HepG2 (cell line): ENCODE results near the gene VWC2L. TPM values are rescaled to one million over a fixed set of nuclear protein-coding genes. Genes with fewer than 3 reads are reported as not detected.

Source experiments
- ATAC-seq: fragments of 200-7000 bp; cut with Tn5 transposase; 3 replicates; pipeline ENCODE4 v1.9.1; 2020; ENCODE audit warnings: mild to moderate bottlenecking, moderate library complexity
- BruUV-seq: library from RNA; stranded (reverse); fragments of 400-500 nt; replicated peaks from 2 replicates; lab custom pipeline; 2021; lab: Mats Ljungman, UMichigan
- CTCF ChIA-PET: fragments of 300-600 bp; formaldehyde crosslinking; extraction: SDS; loops from one replicate; lab custom pipeline; 2021; ENCODE audit warnings: low total read pairs, inconsistent platforms, low intra/inter-chr PET ratio; lab: Yijun Ruan, JAX
- POLR2A ChIA-PET: fragments of 350-600 bp; sonication (Branson Sonifier 250); formaldehyde crosslinking; loops from one replicate; lab custom pipeline; 2020; ENCODE audit warnings: antibody characterized with exemption, inconsistent platforms; lab: Yijun Ruan, JAX
- DNase-seq: peaks from one replicate; pipeline ENCODE4 v3.0.0-alpha.2; 2015; ENCODE audit warnings: low spot score
- FAIRE-seq: peaks from 3 replicates; lab custom pipeline; 2011; peaks lifted over from hg19 to GRCh38; lab: Jason Lieb, UNC
- H2AFZ ChIP-seq: one replicate; pipeline ENCODE4 v1.6.1; 2011; ENCODE audit warnings: low read length, inconsistent platforms
- H3K27ac ChIP-seq: fragments of 300-600 bp; 3 replicates; pipeline ENCODE4 v1.8.0; 2011; ENCODE audit warnings: mixed run types, mild to moderate bottlenecking, mixed read lengths, low read length, inconsistent platforms; ENCODE audit not compliant: insufficient read depth; ENCODE audit errors: extremely low read length
- H3K27me3 ChIP-seq, 2 experiments: fragments of 200-600 bp in 1 of 2; 2 replicates in 1 of 2; 3 replicates in 1 of 2; pipeline versions ENCODE4 v1.6.0 to v1.8.0; 2011; ENCODE audit warnings: low read length in 2 of 2, mild to moderate bottlenecking in 2 of 2, moderate library complexity in 2 of 2, inconsistent platforms in 1 of 2; ENCODE audit not compliant: insufficient read depth in 2 of 2, control insufficient read depth in 1 of 2
- H3K36me3 ChIP-seq, 2 experiments: fragments of 200-600 bp in 1 of 2; replicated peaks in 1 of 2; 2 replicates in 1 of 2; 3 replicates in 1 of 2; pipeline versions ENCODE4 v1.5.1 to v1.8.0; 2011; ENCODE audit warnings: low read length in 2 of 2, inconsistent platforms in 1 of 2; ENCODE audit not compliant: insufficient read depth in 2 of 2, control insufficient read depth in 1 of 2
- H3K4me1 ChIP-seq: 2 replicates; pipeline ENCODE4 v1.5.1; 2012; ENCODE audit warnings: low read length, inconsistent platforms; ENCODE audit not compliant: insufficient read depth
- H3K4me2 ChIP-seq: 2 replicates; pipeline ENCODE4 v1.6.0; 2011; ENCODE audit warnings: low read depth, low read length, inconsistent platforms
- H3K4me3 ChIP-seq, 3 experiments: fragments of 200-600 bp in 1 of 3; sonication (generic), shearing (Covaris generic) in 1 of 3; replicated peaks in 1 of 3; 2 replicates each; pipeline ENCODE4 v1.5.1; 2011 to 2016; ENCODE audit warnings: low read length in 3 of 3, inconsistent platforms in 2 of 3, low read depth in 2 of 3, mild to moderate bottlenecking in 2 of 3, control low read depth in 1 of 3, mixed read lengths in 1 of 3; ENCODE audit not compliant: insufficient read depth in 1 of 3
- H3K79me2 ChIP-seq: one replicate; pipeline ENCODE4 v1.6.1; 2011; ENCODE audit warnings: low read length, inconsistent platforms; ENCODE audit not compliant: insufficient read depth
- H3K9ac ChIP-seq: 2 replicates; pipeline ENCODE4 v1.6.0; 2011; ENCODE audit warnings: mild to moderate bottlenecking, low read depth, low read length, inconsistent platforms; ENCODE audit not compliant: insufficient read depth
- H3K9me3 ChIP-seq: 2 replicates; pipeline ENCODE4 v1.5.1; 2012; ENCODE audit warnings: mild to moderate bottlenecking, low read length
- H4K20me1 ChIP-seq: 2 replicates; pipeline ENCODE4 v1.6.0; 2011; ENCODE audit warnings: inconsistent platforms, mild to moderate bottlenecking, low read length, moderate library complexity; ENCODE audit not compliant: insufficient read depth
- CREBL2 ChIP-seq: sonication (generic); formaldehyde crosslinking; IDR thresholded peaks from 2 replicates; pipeline ENCODE4 v1.8.1; 2023; ENCODE audit warnings: missing genetic modification reagents, mild to moderate bottlenecking, borderline replicate concordance
- KDM6A ChIP-seq: IDR thresholded peaks from 2 replicates; pipeline ENCODE4 v1.6.1; 2016; ENCODE audit warnings: low read depth
- MTF2 ChIP-seq: sonication (generic); formaldehyde crosslinking; IDR thresholded peaks from 2 replicates; pipeline ENCODE4 v1.5.0; 2020; ENCODE audit warnings: missing genetic modification reagents, borderline replicate concordance
- NCOA2 ChIP-seq: sonication (generic); formaldehyde crosslinking; IDR thresholded peaks from 2 replicates; pipeline ENCODE4 v1.8.0; 2022; ENCODE audit warnings: inconsistent platforms
- SOX6 ChIP-seq, 2 experiments: fragments of 450-650 bp in 1 of 2; sonication (generic) in 1 of 2; formaldehyde crosslinking in 1 of 2; IDR thresholded peaks; 2 replicates each; pipeline versions ENCODE4 v1.4.0 to v1.6.1; 2017 to 2020; ENCODE audit warnings: antibody characterized with exemption in 1 of 2, mild to moderate bottlenecking in 1 of 2, missing genetic modification reagents in 1 of 2
- THAP7 ChIP-seq: sonication (generic); formaldehyde crosslinking; IDR thresholded peaks from 2 replicates; pipeline ENCODE4 v1.8.1; 2023; ENCODE audit warnings: mild to moderate bottlenecking, missing genetic modification reagents
- USF2 ChIP-seq, 2 experiments: sonication (generic) in 1 of 2; formaldehyde crosslinking in 1 of 2; IDR thresholded peaks; 2 replicates each; pipeline versions ENCODE4 v1.5.1 to v1.6.1; 2011 to 2020; ENCODE audit warnings: borderline replicate concordance in 1 of 2, low read depth in 1 of 2, low read length in 1 of 2, mild to moderate bottlenecking in 1 of 2, missing genetic modification reagents in 1 of 2, moderate library complexity in 1 of 2
- ZBTB4 ChIP-seq: sonication (generic); formaldehyde crosslinking; IDR thresholded peaks from 2 replicates; pipeline ENCODE4 v1.4.0; 2020; ENCODE audit warnings: missing genetic modification reagents, mild to moderate bottlenecking, borderline replicate concordance
- ZFP82 ChIP-seq: sonication (generic); formaldehyde crosslinking; IDR thresholded peaks from 2 replicates; pipeline ENCODE4 v1.5.1; 2020; ENCODE audit warnings: mild to moderate bottlenecking, missing genetic modification reagents, borderline replicate concordance
- ZNF124 ChIP-seq: sonication (generic); formaldehyde crosslinking; IDR thresholded peaks from 2 replicates; pipeline ENCODE4 v1.4.0; 2020; ENCODE audit warnings: missing genetic modification reagents
- ZNF281 ChIP-seq: sonication (generic); formaldehyde crosslinking; IDR thresholded peaks from 2 replicates; pipeline ENCODE4 v1.4.0; 2020; ENCODE audit warnings: missing genetic modification reagents, borderline replicate concordance
- ZNF720 ChIP-seq: sonication (generic); formaldehyde crosslinking; IDR thresholded peaks from 2 replicates; pipeline ENCODE4 v1.4.0; 2020; ENCODE audit warnings: missing genetic modification reagents
- WGBS: methylation state at CpG from one replicate; pipeline ENCODE4 v1.1.6; 2017; ENCODE audit warnings: low lambda C conversion rate; 5-methylcytosine and 5-hydroxymethylcytosine counted together
- in situ Hi-C: cut with HindIII; loops from 2 replicates; pipeline ENCODE4 v1.10.0; 2017; ENCODE audit warnings: low pct_unique_long_range_greater_than_20kb; ENCODE audit not compliant: extremely low pct_ligation_motif_present
- intact Hi-C: fragments of 100-400 bp; cut with micrococcal nuclease; formaldehyde crosslinking; loops from one replicate; pipeline ENCODE4 v1.10.0; 2022; ENCODE audit not compliant: unreplicated experiment
- polyA plus RNA-seq, 8 experiments: library from polyadenylated mRNA; depleted of rRNA in 3 of 8; stranded (reverse) in 7 of 8; unstranded in 1 of 8; fragments of >200 nt; fragmentation: Illumina TruSeq in 4 of 8; extraction: Trizol in 4 of 8; gene quantifications; 2 replicates each; pipeline versions ENCODE4 v1.2.1 to v1.2.3, GENCODE V29; 2011 to 2016; ENCODE audit warnings: low read depth in 4 of 8, missing spikeins in 1 of 8, mixed read lengths in 1 of 8; ENCODE audit not compliant: insufficient read depth in 1 of 8
- total RNA-seq, 5 experiments: library from RNA; depleted of rRNA; stranded (reverse); fragments of >200 nt; fragmentation: Illumina TruSeq; extraction: Trizol; gene quantifications; 2 replicates each; pipeline ENCODE4 v1.2.3, GENCODE V29; 2016; ENCODE audit warnings: low read depth in 1 of 5

VWC2L gene
- total and polyA plus RNA-seq, 2 of the 13 experiments (the other 11 are each of a cell fraction or from before 2014, with no cell fraction given), result not detected

- no peak for TF ChIP-seq USF2 (IDR thresholded peaks at IDR 0.05; ENCODE audit: low read depth, low read length)
- no peak for TF ChIP-seq USF2 (CRISPR knock-in tag; IDR thresholded peaks at IDR 0.05; ENCODE audit: borderline replicate concordance)
- no peak for TF ChIP-seq ZNF124 (CRISPR knock-in tag)
- TF ChIP-seq KDM6A (CRISPR knock-in tag), result no peak
- TF ChIP-seq NCOA2 (CRISPR knock-in tag), result no peak
- TF ChIP-seq, all 625 proteins: peak for 0
These were observed 163.4 kb downstream of the VWC2L start (continued) for GRCh38 chr2:214574084-214574781.

- no peaks in the 10 kb centered on the region for H3K36me3 ChIP-seq
- no peak for FAIRE-seq
- no peak for ATAC-seq
- 4% methylated on average over 6 of the region's 6 CpGs for WGBS
- H3K9ac ChIP-seq, result no peak overlapping the region
- no peak overlapping the region for H3K4me2 ChIP-seq
- H3K4me1 ChIP-seq, result no peaks in the 10 kb centered on the region
- no peak overlapping the region for H3K4me3 ChIP-seq
- H4K20me1 ChIP-seq, result no peaks in the 10 kb centered on the region
- ChIA-PET POLR2A (no interaction called here), CTCF (no interaction called here)
- BruUV-seq, result no TSS peak
- no peaks in the 10 kb centered on the region for H3K79me2 ChIP-seq
- no peak for DNase-seq
- no peak overlapping the region for H3K27ac ChIP-seq
- no peak overlapping the region for H2AFZ ChIP-seq
- no peaks in the 10 kb centered on the region for H3K9me3 ChIP-seq
- in situ Hi-C loops (no loop called here), intact Hi-C loops (no loop called here)
- peaks cover 0 to 7% of the 10 kb centered on the region in 2 experiments; a peak in 2 of 5 replicates for H3K27me3 ChIP-seq
- TF ChIP-seq ZFP82 (CRISPR knock-in tag), result no peak
- no peak for TF ChIP-seq SOX6 (IDR thresholded peaks at IDR 0.05)
- TF ChIP-seq SOX6 (CRISPR knock-in tag; IDR thresholded peaks at IDR 0.05), result no peak
- no peak for TF ChIP-seq CREBL2 (CRISPR knock-in tag)
- no peak for TF ChIP-seq THAP7 (CRISPR knock-in tag)
- TF ChIP-seq ZNF281, result no peak
- no peak for TF ChIP-seq MTF2 (CRISPR knock-in tag)
- no peak for TF ChIP-seq ZBTB4 (CRISPR knock-in tag)
- TF ChIP-seq ZNF720 (CRISPR knock-in tag), result no peak
These were observed 164.2 kb downstream of the VWC2L start for GRCh38 chr2:214575030-214575429.
